Kidney tubule cell (primary cell): ENCODE data around the gene CAPS.
"Not testable (repeated sequence)": the region's sequence is repeated elsewhere in the genome, so short reads cannot be mapped to it uniquely, and the experiment has no call there.

Source experiments
- DNase-seq: peaks from one replicate; pipeline ENCODE4 v3.0.0-alpha.2; 2018; ENCODE audit warnings: low spot score

The CAPS gene

DNA sequence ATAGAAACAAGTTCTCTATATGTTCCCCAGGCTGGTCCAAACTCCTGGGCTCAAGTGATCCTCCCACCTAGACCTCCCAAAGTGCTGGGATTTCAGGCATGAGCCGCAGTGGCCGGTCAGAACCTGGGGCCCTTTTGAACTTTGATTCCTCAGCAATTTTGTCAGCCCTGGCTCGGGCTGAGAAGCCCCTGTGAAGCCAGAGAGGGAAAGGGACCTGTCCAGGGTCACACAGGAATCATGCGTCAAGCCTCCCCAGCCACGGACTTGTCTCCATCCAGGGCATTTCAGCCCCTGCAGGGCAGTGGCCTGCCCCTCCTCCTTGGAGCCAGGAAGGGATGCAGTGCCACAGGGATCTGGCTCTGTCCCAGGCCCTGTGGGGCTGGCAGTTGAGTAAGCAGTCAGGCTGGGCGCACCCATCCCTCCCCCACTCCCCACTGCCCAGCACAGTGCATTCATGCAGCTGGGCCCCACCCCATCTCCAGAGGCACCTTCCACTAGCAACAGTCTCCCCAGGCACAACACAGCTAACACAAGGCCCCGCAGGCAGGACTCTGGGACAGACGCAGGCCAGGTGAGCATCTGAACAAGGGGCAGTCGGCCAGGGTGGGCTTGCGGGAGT is at the start of gene CAPS:
TSS of gene CAPS (plus strand) at position 516 of the 619 bp plus-strand sequence. CDS start 153 bp downstream, outside the sequence.
- DNase-seq: peak; percentile 91

DNA sequence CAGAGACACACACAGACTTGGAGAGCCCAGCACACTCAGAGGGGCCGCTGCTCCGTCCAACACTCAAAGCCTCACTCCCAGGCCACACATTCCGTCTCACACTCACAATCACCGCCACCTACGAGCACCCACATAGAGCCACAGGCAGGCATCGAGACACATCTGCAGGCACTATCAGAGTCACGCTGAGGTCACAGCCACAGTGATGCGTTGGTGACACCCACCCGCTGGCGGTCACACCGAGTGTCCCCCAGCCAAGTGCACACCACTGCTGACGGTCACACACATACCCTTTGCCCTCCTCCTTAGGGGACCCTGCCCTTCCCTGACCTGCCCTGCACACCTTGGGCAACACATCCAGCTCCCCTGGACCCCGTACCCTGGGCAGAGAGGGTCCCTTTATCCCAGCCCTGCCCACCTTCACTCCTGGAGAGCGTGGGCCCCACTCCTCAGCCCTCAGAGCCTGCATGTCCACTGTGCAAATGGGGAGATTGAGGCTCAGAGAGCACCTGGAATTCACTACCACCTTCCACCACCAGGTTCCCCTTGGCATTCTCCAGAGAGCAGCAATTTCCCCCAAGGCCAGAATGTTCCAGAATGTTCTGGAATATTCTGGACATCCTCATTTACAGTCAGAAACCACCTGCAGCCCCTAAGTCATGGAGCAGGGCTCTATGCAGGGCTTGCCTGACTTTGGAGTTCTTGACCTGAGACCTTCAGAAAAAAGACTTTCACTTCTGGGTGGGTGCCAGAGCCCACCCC is 49.1 kb upstream of the CAPS start:
- DNase-seq: no peak

DNA sequence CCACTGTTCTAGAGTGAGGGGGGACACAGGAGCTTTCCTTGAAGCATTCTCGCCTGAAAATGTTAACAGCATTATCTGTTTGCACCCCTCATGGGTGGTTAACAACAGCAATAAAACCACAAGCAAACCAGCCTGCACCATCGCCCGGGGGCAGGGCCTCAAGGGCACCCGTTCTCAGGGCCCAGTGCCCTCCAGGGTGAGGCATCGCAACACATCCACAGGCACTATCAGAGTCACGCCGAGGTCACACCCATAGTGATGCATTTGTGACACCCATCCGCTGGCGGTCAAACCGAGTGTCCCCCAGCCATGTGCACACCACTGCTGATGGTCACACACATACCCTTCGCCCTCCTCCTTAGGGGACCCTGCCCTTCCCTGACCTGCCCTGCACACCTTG is 48.3 kb upstream of the CAPS start:
- no peak for DNase-seq

DNA sequence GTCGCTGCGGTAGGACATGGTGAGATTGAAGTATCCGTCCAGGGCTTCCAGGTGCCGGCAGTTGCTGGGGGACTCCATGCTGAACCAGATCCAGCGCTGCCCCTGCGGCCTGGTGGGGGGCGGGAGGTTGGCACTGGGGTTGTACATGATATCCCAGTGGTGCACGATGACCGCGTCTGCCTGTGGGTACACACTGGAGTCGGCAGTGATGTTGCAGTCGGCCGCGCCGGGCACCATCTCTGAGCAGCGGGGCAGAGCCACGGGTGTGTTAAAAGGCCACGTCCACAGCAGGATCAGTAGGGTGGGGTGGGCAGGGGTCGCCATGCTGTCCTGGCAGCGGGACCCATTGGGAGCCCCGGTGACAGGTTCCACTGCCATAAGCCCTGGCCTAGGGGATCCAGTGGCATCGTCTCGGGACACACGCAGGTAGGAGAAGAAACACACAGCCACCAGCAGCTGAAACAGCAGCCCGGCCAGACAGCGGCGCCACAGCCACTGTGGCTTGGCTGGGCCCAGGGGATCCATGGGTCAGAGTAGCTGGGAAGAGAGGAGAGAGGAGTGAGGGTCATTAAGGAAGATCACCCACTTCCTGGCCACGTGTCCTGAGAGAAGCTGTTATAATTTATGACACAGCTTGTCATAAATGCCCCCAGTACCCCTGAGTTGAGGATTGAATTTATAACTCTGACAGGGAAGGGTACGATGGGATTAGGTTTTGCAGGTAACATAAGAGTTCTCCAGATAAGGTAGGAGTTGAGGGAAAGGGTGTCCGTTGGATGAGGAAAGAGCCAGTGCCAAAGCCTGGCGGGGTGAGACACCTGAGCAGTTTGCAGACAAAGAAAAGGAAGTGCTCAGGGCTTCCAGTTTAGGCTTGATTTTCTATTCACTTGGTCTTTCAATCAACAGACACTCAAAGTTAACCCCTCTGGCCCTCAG is 46.6 kb upstream of the CAPS start:
- no peak for DNase-seq

DNA sequence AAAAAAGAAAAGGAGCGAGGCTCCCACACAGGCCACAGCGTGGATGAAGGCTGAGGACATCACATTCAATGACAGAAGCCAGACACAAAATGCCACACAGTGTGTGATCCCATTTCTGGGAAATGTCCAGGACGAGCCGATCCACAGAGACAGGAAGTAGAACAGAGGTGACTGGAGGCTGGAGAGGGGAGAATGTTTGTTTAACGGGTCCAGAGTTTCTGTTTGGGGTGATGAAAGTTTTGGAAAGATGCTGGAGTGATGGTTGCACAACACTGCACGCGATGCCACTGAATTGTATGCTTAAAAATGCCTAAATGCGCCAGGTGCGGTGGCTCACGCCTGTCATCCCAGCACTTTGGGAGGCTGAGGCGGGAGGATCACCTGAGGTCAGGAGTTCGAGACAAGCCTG is 43.1 kb upstream of the CAPS start:
- no peak for DNase-seq

DNA sequence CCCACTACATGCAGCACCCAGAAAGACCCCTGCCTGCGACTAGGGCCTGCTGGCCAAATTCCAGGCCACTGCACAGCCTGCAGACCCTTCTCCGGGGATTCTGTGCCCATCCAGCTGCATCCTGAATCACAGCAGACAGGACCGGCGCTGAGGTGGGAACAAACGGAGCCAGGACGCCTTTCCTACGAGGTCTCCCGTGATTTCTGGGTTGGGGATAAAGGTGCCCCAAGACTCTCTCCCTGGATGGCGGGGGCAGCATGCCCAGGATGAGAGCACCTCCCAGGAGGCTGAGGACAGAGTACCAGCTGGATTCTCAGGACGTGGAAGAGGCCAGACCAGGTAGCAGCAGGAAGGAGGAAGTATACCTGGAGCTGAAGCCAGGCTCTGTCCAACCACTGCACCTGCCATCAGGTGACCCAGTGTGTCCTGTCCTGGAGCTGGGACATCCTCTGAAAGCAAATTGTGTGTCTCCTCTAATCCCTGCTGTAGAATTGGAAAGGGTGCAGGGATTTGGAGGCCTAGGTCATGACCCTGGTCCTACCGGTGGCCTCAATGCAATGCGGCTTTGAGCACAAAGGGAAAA is 40.3 kb upstream of the CAPS start:
- no peak for DNase-seq

DNA sequence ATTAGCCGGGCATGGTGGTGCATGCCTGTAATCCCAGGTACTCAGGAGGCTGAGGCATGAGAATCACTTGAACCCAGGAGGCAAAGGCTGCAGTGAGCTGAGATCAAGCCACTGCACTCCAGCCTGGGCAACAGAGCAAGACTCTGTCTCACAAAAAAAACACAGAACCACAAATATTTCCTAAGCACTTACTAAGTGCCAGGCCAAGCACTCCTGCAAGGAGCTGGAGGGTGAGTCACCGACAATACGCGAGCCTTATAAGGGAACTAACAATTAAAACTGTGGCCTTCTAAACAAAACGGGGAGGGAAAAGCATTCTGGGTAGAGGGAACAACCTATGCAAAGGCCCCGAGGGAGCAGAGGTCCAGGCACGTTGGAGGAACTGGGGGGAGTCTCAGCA is 39.6 kb upstream of the CAPS start:
- peak; percentile 57 for DNase-seq

DNA sequence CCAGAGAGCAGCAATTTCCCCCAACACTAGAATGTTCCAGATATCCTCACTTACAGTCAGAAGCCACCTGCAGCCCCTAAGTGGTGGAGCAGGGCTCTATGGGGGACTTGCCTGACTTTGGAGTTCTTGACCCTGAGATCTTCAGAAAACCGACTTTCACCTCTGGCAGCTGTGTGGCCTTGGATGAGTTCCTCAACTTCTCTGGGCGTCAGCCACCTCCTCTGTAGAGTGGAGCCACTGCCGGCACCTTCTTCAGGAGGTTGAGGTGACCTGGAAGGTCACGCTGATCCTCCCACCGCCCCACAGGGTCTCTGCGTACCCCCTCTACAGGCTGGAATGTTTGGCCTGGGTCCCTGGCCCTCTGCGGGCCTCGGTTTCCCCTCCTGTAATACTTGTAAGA is 36.6 kb upstream of the CAPS start:
- no peak for DNase-seq

DNA sequence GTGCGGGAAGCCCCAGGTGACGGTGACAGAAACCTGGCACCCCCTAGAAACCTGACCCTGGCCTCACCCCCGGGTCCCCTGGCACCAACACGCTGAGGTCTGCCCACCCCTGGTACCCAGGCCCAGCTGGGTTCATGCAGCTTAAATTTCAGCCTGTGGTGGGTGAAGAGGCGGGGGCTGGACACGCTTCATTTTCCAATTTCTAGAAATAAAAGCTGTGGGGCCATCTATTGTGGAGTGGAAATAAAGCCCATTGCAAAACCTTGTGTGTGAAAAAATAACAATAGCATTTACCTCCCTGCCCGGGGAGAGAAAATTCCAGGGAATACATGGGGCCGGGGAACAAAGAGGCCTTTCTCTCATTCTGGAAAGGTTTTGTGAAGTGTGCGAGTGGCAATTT is 36.2 kb upstream of the CAPS start:
- no peak for DNase-seq

DNA sequence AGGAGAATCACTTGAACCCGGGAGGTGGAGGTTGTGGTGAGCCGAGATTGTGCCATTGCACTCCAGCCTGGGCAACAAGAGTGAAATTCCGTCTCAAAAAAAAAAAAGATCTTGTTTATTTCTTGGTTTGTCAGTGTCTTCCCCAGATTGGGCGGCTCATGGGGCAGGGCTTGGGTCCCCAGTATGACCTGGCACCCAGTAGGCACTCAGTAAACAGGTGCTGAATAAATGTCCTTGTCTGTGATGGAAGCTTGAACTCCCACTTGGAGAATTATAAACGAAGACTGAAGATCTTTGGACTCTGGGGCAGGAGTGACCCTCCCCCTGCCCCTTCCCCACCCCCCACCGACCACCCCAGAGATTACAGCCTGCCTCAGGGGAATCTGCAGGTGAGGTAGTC is 33.9 kb upstream of the CAPS start:
- no peak for DNase-seq

DNA sequence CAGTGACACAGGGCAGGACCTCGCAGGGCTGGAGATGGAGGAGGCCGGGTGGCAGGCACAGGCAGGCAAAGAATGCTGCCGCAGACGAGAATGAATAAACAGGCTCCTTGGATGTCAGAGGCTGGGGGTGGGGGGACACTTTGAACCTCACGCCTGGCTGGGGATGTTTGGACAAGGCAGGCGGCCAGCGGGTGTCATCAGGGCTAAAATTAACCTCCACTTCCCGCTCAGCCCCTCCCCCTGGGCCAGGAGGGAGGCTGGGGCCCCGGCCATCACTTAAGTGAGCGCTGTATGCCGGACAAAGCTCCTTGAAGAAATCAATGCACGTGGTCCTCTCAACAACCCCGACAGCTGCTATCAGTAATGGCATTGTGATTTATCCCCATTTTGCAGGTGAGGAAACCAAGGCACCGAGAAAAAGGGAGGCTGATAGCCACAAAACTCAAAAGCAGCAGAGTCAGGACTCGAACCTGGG is 33.4 kb upstream of the CAPS start:
- peak; percentile 73 for DNase-seq

DNA sequence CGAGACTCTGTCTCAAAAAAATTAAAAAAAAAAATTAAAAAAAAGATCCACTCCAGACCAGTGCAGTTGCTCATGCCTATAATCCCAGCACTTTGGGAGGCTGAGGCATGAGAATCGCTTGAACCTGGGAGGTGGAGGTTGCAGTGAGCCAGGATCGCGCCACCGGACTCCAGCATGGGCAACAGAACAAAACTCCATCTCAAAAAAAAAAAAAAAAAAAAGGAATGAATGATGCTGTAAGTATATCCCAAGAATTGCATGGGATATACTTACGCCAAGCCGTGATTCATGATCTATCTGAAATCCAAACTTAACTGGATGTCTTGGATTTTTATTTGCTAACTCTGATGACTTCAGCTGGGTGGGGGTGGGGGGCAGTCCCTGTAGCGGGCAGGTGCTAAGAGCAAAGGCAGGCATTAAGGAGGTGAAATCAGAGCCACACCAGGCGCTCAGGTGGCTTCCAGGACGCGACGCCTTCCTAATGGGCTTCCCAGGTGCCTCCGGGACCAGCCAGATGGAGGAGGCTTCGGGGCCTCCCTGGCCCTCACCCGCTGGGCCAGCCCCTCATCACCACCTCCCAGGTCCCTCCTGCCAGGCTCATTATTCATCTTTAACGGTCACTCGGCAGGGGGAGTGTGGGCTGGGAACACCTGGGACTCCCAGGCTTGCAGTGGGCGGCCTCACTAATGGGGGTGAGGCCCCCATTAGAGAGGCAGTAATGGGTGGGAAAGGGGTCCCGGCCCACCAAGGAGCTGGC is 32.3 kb upstream of the CAPS start:
- DNase-seq: no peak

DNA sequence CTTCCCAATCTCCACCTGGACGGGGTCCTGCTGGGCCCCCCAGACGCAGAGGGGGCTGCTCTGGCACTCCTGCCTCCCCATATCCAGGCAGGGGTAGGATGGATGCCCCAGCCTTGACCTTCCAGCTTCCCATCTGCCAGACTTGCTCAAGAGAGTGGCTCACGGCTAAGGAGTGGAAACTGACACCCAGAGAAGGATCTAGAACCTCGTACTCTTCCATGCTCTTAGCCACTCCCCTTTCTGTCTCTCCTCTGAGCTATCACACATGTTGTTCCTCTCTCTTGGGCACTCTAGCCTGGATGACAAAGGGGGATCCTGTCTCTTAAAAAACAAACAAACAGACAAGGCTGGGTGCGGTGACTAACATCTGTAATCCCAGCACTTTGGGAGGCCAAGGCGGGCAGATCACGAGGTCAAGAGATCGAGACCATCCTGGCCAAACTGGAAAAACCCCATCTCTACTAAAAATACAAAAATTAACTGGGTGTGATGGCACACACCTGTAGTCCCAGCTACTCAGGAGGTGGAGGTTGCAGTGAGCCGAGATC is 31.6 kb upstream of the CAPS start:
- no peak for DNase-seq

DNA sequence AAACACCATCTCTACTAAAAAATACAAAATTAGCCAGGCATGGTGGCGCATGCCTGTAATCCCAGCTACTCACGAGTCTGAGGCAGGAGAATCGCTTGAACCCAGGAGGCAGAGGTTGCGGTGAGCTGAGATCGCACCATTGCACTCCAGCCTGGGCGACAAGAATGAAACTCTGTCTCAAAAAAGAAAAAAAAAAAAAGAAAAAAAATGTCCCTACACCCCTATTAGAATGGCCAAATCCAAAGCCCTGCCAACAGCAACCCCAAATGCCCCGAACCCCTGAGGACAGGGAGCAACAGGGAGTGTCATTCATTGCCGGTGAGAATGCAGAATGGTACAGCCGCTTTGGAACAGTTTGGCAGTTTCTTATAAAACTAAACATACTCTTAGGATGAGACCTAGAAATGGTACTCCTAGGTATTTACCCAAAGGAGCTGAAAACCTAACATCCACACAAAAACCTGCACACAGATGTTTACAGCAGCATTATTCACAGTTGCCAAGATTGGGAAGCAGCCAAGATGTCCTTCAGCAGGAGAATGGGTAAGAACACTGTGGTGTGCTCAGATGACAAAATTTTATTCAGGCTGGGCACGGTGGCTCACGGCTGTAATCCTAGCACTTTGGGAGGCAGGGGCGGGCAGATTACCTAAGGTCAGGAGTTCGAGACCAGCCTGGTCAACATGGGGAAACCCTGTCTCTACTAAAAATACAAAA is 30.7 kb upstream of the CAPS start:
- not testable (repeated sequence) for DNase-seq

DNA sequence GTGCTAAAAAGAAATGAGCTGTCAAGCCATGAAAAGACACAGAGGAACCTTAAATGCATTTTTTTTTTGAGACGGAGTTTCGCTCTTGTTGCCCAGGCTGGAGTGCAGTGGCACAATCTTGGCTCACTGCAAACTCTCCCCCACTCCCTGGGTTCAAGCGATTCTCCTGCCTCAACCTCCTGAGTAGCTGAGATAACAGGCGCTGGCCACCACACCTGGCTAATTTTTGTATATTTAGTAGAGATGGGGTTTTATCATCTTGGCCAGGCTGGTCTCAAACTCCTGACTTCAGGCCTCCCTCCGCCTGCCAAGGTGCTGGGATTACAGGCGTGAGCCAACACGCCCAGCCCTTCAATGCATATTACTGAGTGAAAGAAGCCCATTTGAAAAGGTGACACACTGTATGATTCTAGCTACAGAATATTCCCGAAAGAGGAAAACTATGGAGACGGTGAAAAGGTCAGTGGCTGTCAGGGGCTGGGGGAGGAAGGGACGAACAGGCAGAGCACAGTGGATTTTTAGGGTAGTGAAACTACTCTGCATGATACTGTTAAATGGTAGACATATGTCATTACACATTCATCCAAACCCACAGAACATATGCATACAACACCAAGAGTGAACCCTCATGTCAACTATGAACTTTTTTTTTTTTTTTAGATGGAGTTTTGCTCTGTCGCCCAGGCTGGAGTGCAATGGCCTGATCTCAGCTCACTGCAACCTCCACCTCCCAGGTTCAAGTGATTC is 29.8 kb upstream of the CAPS start:
- not testable (repeated sequence) for DNase-seq

DNA sequence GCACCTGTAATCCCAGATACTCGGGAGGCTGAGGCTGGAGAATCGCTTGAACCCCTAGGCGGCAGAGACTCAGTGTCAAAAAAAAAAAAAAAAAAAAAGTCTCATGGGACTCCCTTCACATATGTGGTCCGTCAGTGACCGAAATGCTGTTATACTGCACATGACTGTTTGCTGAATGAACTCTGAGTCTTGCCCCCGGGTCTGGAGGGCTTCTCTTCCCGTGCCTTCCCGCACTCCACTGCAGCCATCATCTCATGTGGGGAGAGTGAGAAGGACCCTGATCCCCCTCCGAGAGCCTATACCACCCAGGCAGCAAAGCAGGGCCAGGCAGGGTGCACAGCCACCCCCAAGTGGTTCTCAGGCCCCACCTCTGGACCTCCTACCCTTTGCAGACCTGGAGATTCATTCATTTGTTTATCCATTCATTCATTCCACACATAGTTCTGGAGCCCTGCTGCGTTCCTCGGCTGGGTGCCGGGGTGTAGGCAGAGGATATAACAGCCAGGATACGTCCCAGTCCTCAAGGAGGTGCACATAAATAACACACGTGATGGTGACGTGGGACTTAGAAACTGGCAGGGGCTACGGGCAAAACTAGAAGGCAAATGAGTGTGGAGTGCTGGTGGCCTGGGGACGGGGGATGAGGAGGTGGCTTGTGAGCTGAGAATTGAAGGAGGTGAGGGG is 24.6 kb upstream of the CAPS start:
- DNase-seq: no peak

DNA sequence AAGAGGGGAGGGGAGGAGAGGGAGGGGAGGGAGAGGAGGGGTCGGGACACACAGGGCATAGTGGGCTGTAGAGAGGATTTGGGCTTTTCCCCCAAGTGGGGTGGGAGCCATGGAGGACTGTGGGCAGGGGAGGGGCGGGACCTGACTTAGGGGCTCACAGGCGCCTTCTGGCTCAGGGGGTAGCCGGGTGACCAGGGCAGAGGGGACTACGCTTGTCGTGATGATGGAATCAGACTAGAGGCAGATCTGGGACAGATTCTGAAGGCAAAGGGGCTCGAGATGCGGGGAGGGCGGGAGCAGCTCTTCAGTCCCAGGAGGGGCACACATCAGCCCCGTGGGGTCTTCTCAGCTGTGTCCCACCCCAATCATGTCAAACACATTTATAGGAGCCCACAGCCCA is 24.0 kb upstream of the CAPS start:
- DNase-seq: no peak

DNA sequence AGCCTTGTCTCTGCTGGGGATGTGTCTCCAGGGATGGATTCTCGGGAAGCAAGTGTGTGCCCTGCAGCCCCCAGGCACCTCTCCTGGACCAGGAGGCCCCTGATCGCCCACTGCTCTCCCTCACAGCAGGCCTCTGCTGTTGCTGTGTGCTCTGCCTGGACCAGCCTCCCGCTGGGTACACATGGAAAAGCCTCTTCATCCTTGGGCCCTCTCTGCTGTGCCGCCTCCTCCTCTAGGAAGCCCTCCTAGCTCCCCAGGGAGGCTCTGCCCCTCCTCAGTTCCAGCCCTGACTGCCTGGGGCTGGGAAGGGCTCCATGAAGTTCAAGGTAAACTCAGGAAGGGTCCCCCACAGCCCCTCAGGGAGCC is 22.5 kb upstream of the CAPS start:
- no peak for DNase-seq
